Measurements from ENCODE around the gene KLHL1. TPM values are rescaled to one million over a fixed set of nuclear protein-coding genes. Genes with fewer than 3 reads are reported as not detected.

Gene KLHL1
- total RNA-seq, 1 donor from 2014 or later, result not detected

DNA sequence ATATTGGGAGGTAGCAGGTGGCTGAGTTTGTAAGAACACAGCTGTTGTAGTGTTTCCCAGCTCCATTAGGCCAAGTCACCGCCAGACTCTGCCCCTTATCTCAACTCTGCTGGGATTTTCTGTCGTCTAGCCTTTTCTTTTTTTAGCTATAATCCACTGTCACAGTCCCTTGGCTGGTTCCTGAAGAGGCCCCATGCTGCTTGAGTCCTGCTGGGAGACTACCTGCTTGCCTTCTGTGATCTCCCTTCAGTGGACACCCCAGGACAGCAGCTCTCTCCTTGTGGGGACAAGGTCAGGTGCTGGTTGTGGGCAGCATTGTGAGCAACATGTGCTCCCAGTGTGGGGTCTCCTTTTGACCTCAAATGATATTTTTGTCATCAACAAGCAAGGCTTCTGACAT is 195.6 kb downstream of the KLHL1 start:
- intact Hi-C loops (cut with DNase I), result no loop called here
- ATAC-seq (ENCODE audit: poor library complexity), result no peak
- no peak for DNase-seq

GRCh38 chr13:69910800-69911199 is 197.5 kb downstream of the KLHL1 start:
- DNase-seq, result no peak
- intact Hi-C loops (cut with DNase I), result no loop called here
- no peak for ATAC-seq (ENCODE audit: poor library complexity)

DNA sequence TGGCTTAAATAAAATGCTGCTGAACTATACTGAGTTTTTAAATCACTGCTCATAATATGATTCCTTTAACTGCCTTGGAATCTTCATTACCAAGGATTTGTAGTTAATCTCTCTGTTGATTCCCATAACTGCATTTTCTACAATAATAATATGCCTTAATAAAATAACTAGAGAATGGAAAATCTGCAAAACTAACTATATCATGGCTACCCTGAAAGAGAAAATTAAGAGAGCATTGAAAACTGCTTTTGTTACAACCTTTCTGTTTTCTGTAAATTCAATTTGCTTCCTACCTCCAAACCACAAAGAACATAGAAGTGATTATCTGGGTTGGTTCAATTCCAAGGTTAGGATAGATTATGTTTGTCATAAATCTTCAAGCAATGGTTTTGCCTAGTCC is 203.5 kb downstream of the KLHL1 start:
- no peak for ATAC-seq (ENCODE audit: poor library complexity)
- no peak for DNase-seq
- intact Hi-C loops (cut with DNase I), result no loop called here

- DNase-seq, result no peak
- no peak for ATAC-seq (ENCODE audit: poor library complexity)
- intact Hi-C loops (cut with DNase I), result no loop called here
These were observed 205.2 kb downstream of the KLHL1 start for GRCh38 chr13:69903081-69903480.

DNA sequence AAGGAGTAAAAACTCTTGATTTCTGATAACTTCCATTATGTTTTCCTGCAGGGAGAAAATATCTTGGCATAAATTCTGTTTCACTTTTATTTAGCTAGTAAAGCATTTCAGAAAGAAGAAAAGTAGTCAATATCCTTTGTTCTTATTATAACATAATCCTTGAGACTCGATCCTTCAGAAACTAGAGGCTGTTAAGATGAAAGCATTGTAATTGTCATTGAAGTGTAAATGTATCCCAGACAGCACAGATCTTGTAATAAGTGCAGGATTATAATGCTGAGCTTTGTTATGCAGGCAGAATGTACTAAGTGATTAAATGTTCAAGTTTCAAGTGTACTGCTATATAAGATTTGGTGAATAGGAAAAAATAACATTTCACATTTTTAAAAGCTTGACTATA is 225.8 kb downstream of the KLHL1 start:
- no peak for DNase-seq
- intact Hi-C loops (cut with DNase I), result no loop called here
- ATAC-seq (ENCODE audit: poor library complexity), result no peak

- DNase-seq, result no peak
- intact Hi-C loops (cut with DNase I), result no loop called here
- ATAC-seq (ENCODE audit: poor library complexity), result no peak
These were observed 228.3 kb downstream of the KLHL1 start for GRCh38 chr13:69879936-69880335.

- DNase-seq (no peak), ATAC-seq (ENCODE audit: poor library complexity) (no peak)
- intact Hi-C loops (cut with DNase I), result no loop called here
These were observed 235.8 kb downstream of the KLHL1 start for GRCh38 chr13:69872321-69873047.

- DNase-seq, result no peak
- ATAC-seq (ENCODE audit: poor library complexity), result no peak
- intact Hi-C loops (cut with DNase I), result no loop called here
These were observed 241.7 kb downstream of the KLHL1 start for GRCh38 chr13:69866555-69866954.

DNA sequence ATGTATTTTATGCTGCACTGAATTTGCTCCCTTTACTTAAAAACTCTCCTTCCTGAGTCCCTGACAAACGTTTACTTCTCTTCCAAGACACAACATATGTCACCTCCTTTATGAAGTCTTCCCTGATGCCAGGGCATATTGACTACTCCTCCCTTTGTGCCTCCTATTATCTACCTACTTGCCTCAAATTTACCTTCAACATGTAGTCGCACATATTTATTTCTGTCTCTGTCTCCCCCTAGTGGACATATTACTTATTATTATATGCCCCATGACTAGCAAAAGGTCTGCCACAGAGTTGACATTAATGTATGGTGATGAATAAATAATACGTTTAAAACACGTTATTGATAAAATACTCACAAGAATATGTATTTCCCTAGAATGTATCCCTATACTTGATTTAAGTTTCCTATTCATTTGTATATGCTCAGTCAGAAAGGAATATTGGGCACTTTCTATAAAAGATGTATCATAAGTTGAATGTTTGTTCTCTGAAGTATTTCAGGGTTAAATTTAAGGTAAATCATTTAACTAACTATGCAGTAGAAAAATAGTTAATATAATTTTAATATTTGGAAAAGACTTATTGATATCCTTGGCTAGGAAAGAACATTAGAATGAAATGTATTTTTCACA is 250.9 kb downstream of the KLHL1 start:
- no peak for ATAC-seq (ENCODE audit: poor library complexity)
- intact Hi-C loops (cut with DNase I), result no loop called here
- DNase-seq, result no peak

GRCh38 chr13:69856331-69856730 is 251.9 kb downstream of the KLHL1 start:
- ATAC-seq (ENCODE audit: poor library complexity), result no peak
- intact Hi-C loops (cut with DNase I), result no loop called here
- DNase-seq, result no peak

- DNase-seq (no peak), ATAC-seq (ENCODE audit: poor library complexity) (no peak)
- intact Hi-C loops (cut with DNase I), result no loop called here
These were observed 279.7 kb downstream of the KLHL1 start for GRCh38 chr13:69828527-69828926.

GRCh38 chr13:69820180-69820579 is 288.1 kb downstream of the KLHL1 start:
- no peak for ATAC-seq (ENCODE audit: poor library complexity)

GRCh38 chr13:69817333-69817869 is 290.9 kb downstream of the KLHL1 start:
- intact Hi-C loops (cut with DNase I), result no loop called here
- DNase-seq (no peak), ATAC-seq (ENCODE audit: poor library complexity) (no peak)

More at GRCh38 chr13:69820180-69820579, 288.1 kb downstream of the KLHL1 start:
- intact Hi-C loops (cut with DNase I), result no loop called here
- DNase-seq, result no peak

GRCh38 chr13:69809152-69809551 is 299.1 kb downstream of the KLHL1 start:
- ATAC-seq (ENCODE audit: poor library complexity) (no peak), DNase-seq (no peak)
- intact Hi-C loops (cut with DNase I), result no loop called here

GRCh38 chr13:69796256-69796655 is 312.0 kb downstream of the KLHL1 start:
- DNase-seq, result no peak
- ATAC-seq (ENCODE audit: poor library complexity), result no peak
- intact Hi-C loops (cut with DNase I), result no loop called here

DNA sequence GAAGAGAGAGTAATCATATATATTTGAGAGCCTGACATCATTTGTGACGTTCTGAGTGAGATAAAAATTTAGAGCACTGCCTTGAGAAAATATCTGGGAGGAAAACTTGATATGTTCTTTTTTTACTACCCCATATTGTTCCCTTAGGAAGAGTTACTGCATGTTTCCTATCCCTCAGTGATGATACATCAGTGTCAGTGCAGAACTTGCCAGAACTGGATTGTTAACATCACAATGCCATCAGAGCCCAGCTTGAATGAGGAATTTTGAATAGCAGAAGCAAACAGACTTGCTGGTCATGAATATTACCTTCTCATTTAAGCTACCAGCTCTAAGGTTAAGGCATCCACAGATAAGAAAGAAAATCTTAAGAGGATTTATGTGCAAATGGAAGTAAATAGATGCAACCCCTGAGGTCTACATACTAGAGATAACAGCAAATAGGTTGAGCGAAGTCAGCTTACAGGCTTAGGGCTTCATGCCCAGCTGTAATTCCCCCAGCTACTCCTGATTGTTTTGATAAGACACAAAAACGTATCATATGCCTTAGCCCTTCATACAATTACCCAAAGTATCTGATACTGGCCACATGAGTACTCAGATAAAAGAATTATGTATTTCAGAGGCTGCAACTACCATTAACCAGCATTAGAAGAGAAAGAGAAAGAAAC is 314.3 kb downstream of the KLHL1 start:
- no peak for ATAC-seq (ENCODE audit: poor library complexity)
- no peak for DNase-seq
- intact Hi-C loops (cut with DNase I), result no loop called here

- ATAC-seq (ENCODE audit: poor library complexity) (no peak), DNase-seq (no peak)
- intact Hi-C loops (cut with DNase I), result no loop called here
These were observed 331.3 kb downstream of the KLHL1 start for GRCh38 chr13:69776937-69777336.

GRCh38 chr13:69769608-69770007 is 338.6 kb downstream of the KLHL1 start:
- DNase-seq, result no peak
- no peak for ATAC-seq (ENCODE audit: poor library complexity)
- intact Hi-C loops (cut with DNase I), result no loop called here

DNA sequence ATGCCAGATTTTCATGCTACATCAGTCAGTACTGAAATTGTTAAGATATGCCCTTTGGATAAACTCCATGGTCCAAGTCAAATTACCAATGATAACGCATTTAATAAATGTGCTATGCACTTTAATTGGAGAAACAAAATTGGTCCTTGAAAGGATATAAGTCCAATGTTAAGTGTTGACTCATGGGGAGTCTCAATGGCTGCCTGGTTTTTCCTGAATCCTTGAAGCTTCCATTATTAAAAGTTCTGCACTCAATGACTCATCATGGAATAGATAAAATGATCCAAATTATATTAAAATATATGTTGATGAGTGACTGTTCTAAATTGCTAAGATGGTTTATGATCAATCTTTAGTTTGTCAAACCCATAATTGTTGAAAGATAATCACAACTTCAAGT is 346.7 kb downstream of the KLHL1 start:
- ATAC-seq (ENCODE audit: poor library complexity), result no peak
- DNase-seq, result no peak
- intact Hi-C loops (cut with DNase I), result no loop called here

- ATAC-seq (ENCODE audit: poor library complexity), result no peak
- intact Hi-C loops (cut with DNase I), result no loop called here
- no peak for DNase-seq
These were observed 353.2 kb downstream of the KLHL1 start for GRCh38 chr13:69755101-69755500.

Measured in Right ventricle myocardium superior (tissue), 1 donor.